ENCODE results near the gene GPLD1.
"Not testable (repeated sequence)": the region's sequence is repeated elsewhere in the genome, so short reads cannot be mapped to it uniquely, and the experiment has no call there.

GPLD1 gene

GRCh38 chr6:24415753-24416152 lies 73.6 kb downstream of the GPLD1 start:
- no peak for DNase-seq (ENCODE audit: low read depth, low spot score)

GRCh38 chr6:24414531-24414930 lies 74.8 kb downstream of the GPLD1 start:
- not testable (repeated sequence) for DNase-seq (ENCODE audit: low read depth, low spot score)

DNA sequence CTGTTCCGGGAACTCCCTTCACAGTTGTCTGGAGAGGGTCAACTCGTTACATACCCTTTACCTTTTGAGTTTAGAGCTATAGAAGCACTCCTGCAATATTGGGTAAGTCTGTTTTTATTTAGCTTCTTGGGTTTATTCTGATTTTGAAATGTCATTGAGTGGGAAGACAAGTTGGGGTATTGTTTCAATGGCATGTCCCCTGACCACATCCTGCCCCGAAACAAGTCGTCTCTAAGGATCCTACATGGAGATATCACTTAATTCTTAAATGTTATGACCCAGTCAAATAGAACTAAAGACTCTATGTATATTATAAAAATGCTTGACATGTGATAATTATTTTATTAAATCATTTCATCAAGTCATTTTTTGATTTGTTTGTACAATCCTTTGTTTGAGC lies 77.1 kb downstream of the GPLD1 start:
- DNase-seq (ENCODE audit: low read depth, low spot score): no peak

DNA sequence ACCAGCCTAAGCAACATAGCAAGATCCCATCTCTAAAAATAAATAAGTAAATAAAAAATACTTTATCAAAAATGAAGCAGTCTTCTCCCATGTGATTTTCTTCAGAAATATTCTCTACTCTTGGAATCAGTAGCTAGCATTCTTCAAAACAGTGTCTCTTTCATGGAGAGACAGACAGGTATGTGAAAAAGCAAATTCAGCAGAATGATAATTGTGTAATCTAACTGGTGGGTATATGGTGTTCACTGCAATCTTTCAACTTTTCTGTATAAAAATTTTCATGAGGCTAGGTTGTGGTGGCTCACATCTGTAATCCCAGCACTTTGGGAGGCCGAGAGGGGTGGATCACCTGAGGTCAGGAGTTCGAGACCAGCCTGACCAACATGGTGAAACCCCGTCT lies 78.8 kb downstream of the GPLD1 start:
- no peak for DNase-seq (ENCODE audit: low read depth, low spot score)

DNA sequence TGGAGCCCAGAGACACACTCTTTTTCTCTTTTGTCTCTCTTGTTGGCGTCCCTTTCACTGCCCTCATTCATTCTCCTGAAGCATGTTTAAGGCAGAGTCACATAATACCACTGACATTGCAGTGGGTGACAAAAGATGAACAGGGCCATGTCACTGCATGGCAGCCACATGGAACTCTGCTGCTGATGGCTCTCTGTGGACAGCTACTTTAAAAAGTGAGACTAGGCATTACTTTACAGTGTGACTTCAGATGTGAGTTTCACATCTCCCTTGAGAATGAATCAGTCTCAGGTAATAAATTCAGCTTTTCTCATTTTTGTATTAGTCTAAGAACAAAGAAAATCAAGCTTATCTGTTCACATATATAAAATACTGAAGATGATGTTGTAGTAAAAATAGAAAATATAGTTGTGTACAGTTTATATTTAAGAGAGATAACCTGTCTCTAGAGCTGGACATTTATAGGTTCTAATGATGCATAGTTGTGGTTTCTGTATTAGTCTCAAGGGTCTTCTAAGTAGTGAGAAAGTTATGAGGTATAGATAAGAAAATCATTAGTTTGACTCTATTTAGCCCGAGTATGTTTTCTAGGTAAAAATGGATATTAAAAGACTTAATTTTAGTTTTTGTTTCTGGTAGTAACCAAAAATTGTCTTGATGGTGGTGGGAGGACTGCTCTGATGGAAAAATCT lies 80.5 kb downstream of the GPLD1 start:
- no peak for DNase-seq (ENCODE audit: low read depth, low spot score)

DNA sequence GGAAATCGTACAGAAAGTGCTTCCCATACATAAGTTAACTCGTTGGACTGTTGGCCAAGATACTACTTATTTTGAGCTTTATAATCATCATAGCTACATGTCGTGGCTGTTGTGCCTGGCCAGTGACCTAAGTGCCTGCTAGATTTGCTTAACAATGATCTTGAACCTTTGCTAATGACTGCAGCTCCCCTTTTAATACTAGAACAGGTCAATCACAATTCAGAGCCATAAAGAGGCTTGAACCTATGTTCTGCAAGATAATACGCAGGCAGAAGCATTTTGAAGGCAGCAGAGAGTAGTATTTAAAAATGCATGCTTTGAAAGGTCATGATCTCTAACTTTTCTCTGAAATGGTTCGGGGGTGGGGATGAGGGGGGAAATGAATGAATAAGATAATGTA lies 84.1 kb downstream of the GPLD1 start:
- no peak for DNase-seq (ENCODE audit: low read depth, low spot score)

DNA sequence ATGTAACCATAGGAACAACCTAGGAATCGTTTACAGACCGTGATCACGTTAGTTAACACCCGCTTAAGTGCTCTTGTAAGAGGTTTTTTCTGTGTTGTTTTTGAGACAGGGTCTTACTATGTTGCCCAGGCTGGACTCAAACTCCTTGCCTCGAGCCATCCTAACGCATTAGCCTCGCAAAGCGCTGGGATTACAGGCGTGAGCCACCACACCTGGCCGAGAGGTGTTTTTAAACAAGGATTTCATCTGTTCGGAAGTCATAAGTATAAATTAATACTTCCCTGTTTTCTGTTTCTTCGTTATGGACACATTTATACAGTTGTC lies 85.9 kb downstream of the GPLD1 start:
- DNase-seq (ENCODE audit: low read depth, low spot score): no peak

GRCh38 chr6:24402697-24403500 lies 86.5 kb downstream of the GPLD1 start, which contains the start of gene MRS2:
Gene MRS2, plus strand, starts transcription at chr6:24402936. Its CDS starts 111 bp downstream, at chr6:24403047.
- peak; percentile 84 for DNase-seq (ENCODE audit: low read depth, low spot score)

DNA sequence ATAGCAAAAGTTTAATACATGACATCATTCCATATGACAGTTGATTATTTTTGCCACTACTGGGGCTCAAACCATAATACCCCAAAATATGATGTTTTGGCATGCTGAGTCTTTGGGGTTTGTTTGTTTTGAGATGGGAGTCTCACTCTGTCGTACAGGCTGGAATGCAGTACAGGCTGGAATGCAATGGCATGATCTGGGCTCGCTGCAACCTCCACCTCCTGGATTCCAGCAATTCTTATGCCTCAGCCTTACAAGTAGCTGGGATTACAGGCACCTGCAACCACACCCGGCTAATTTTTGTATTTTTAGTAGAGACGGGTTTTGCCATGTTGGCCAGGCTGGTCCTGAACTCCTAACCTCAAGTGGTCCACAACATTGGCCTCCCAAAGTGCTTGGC lies 87.9 kb downstream of the GPLD1 start:
- peak; percentile 25 for DNase-seq (ENCODE audit: low read depth, low spot score)

- DNase-seq (ENCODE audit: low read depth, low spot score): peak; percentile 38
Measured at GRCh38 chr6:24400045-24401039, 89.0 kb downstream of the GPLD1 start.

- no peak for DNase-seq (ENCODE audit: low read depth, low spot score)
Measured at GRCh38 chr6:24397631-24398030, 91.7 kb downstream of the GPLD1 start.

- DNase-seq (ENCODE audit: low read depth, low spot score): no peak
Measured at GRCh38 chr6:24396824-24397223, 92.6 kb downstream of the GPLD1 start.

DNA sequence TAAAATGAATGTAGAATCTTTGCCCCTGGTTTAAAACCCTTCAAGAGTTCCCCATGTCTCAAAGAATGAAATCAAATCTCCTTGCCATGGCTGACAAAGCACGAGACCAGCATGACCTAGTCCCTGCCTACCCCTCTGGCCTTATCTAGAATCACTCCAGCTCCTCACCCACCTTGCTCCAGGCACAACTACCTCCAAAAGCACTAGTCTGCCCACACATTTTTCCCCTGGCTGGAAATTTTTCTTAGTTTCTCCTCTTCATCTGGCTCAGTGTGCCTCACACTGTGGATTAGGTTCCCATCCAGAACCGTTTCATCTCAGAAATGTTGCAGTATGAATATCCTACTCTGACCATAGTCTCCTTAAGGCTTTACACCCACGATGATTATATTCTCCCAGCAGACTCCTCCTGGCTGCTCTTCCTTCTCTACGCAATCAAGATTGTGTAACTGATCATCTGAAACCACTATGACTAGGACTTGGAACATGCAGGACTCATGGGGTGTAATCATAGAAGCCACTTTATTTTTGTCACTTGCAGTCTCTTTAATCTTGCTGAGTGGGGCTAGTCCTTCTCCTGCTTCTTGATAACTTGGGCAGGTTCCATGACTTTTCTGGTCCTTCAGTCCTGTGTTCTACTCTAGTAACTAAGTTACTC lies 94.5 kb downstream of the GPLD1 start:
- no peak for DNase-seq (ENCODE audit: low read depth, low spot score)

DNA sequence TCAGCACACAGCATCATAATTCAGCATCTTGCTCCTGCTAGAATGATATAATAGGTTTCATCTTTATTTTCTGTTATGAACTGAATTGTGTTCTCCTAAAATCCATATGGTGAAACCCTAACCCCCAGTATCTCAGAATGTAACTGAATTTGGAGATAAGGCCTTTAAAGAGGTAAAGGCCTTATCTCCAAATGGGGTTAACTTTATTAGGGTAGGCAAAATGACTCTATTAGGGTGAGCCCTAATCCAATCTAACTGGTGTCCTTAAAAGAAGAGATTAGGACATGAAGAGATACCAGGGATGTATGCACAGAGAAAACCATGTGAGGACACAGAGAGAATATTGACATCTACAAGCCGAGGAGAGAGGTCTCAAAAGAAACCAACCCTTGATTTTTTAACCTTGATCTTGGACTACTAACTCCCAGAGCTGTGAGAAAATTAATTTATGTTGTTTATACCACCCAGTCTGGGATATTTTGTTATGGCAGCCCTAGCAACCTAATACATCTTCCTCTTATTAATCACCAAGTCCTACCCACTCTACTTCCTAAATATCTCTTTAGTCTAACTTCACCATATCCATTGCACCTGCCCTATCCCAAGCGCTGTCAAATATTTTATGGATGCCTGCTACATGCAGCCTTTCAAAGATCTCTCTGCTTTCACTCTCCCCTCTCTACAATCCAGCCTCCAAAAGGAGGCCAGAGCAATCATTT lies 95.2 kb downstream of the GPLD1 start:
- DNase-seq (ENCODE audit: low read depth, low spot score): no peak

- DNase-seq (ENCODE audit: low read depth, low spot score): no peak
Measured at GRCh38 chr6:24391756-24392405, 97.5 kb downstream of the GPLD1 start.

DNA sequence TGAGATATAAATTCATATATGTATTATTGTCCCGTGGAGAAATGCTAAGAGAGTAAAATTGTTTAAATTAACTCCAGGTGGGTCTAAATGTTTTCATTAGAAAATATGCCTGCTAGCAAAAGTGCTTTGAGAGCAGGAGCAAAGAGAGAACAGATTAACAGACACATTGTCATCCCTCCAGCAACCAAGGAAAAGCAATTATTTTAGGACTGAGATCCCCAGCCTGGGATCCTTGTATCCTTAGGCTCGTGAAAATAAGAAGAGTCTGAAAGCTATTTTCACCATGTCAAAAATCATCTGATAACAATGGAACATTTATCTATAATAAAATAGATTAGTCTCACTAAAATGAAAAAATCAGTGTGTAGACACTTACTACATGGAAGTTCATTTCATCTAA lies 98.2 kb downstream of the GPLD1 start:
- no peak for DNase-seq (ENCODE audit: low read depth, low spot score)

DNA sequence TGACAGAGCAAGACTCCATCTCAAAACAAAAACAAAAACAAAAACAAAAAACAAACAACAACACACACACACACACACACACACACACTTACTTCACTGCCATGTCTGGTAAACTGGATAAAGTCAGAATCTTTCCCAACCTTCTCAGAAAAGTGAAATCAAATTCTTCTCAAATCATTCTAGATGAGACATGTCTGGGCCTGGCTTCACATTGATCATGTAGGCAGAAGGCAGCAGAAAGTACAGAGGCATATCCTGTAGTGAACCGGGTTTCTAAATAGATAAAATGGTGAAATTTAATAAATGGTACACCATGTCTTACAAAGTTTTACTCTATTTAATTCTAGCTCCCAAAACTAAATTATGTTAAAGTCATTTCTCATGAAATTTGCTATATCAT lies 101.6 kb downstream of the GPLD1 start:
- DNase-seq (ENCODE audit: low read depth, low spot score): no peak

GRCh38 chr6:24385536-24386269 lies 103.7 kb downstream of the GPLD1 start:
- DNase-seq (ENCODE audit: low read depth, low spot score): no peak

- DNase-seq (ENCODE audit: low read depth, low spot score): not testable (repeated sequence)
Measured at GRCh38 chr6:24384369-24385130, 104.8 kb downstream of the GPLD1 start.
